NCI-H2107 treated with DMSO at 0.1 percent for 48 hours (cell line): ENCODE data around the gene RASIP1.
"Not testable (repeated sequence)": the region's sequence is repeated elsewhere in the genome, so short reads cannot be mapped to it uniquely, and the experiment has no call there.

Experiments used
- DNase-seq: peaks from one replicate; lab custom pipeline; 2025; ENCODE audit not compliant: unreplicated experiment; lab: John Stamatoyannopoulos, UW

The RASIP1 gene

DNA sequence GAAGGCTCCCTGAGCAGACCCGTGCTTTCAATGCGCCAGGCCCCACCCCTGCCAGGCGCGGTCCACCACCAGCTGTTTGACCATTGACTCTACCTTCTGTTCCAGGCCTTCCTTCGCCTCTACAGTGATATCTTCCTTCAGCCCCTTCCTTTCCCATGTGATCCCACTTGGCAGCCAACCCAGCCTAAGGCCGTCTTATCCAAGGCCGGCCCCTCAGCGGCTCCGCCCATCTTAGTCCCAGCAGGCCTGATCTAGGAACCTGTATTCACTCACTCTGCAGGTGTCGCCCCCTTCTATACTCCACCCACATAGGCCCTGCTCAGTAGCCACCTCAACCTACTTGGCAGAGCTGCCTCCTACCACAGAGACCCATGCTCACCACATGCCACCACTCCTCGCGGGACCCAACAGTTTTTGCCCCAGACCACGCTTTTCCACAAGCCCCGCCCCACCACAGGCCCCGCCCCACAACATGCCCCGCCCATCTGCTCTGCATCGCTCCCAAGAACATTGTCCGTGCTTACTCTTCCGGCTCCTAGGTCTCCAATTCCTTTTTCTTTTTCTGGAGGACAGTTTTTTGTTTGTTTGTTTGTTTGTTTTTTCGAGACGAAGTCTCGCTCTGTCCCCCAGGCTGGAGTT lies 2.9 kb downstream of the RASIP1 start:
- DNase-seq = no peak

DNA sequence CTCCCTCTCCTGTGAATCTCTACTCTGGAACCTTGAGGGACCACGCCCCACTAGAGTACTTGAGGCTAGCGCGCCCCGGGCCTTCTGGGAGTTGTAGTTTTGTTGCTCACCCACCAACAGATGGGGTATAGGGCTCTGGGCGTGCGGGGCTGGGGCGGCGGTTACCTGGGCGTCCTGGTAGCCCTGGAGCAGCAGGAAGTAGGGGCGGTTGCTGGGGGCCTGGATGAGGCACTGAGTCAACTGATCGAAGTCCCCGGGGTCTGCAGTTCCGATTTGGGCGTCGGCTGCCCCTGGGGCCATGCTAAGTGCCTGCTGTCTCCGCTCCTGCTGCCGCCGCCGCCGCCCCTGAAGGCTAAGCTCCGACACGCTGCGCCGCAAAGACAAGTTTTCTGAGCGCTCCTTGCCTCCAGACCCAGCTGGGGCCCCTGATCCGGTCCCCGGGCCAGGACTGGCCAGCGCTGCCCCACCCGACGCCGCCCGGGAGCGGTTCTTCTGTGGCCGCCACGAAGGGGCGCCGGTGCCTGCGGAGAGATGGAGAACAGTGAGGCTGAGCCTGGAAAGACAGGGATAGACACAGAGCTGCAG lies 5.3 kb downstream of the RASIP1 start:
- no peak for DNase-seq

DNA sequence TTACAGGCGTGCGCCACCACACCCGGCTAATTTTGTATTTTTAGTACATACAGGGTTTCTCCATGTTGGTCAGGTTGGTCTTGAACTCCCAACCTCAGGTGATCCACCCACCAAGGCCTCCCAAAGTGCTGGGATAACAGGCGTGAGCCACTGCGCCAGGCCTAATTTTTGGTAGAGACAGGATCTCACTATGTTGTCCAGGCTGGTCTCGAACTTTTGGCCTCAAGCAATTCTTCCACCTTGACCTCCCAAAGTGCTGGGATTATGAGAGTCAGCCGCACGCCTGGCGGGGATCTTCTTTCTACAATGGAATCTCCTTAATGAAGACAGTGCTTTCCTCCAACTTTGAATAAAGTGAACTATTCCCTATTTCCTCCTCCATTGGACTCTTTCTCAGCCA lies 5.8 kb downstream of the RASIP1 start:
- no peak for DNase-seq

DNA sequence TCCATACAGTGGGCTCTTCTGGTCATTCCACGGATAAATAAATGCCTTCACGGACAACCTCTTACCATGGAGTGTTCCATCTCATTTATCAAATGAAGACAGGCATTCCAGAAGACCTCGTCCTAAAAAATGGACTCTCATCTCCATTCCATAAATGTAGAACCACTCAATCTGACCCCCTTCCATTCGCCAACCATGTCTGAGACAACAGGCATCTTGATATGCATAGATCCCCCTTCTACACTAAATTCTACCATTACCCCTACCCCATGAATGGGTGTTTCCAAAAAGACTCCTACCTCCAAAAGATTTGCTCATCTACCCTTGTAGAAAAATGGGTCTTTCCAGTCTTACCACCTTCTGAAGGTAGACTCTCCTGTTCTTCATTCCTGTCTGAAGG lies 9.0 kb downstream of the RASIP1 start:
- no peak for DNase-seq

DNA sequence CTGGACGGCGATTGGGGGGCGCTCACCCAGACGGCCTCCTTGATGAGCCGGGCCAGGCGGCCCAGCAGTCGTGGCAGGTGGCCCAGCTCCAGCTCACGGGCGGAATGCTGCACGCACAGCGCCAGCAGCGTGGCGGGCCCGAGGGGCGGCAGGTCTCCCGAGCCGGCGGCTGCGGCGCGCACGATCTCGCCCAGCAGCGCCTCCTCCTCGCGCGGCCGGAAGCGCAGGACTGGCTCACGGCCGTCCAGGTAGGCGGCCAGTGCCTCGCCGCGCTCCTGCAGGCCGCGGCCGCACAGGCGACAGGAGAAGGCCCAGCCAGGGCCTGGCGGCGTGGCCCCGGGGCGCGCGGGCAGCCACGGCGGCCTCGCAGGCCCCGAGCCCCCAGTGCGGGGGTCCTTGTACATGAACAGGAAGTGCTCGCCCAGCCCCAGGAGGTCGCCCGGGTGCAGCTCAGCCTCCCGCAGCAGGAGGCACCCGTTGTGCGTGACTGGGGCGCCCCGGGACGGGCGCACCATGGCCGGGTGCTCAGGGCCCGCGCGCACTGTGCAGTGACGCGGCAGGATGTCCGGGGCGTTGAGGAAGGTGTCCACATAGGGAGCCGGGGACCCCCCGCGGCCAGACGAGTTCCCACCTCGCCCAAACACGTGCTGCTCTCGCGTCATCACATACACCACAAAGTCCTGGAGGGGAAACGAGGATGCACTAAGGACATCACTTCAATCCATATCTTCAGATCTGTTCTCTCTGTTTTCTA lies 11.3 kb downstream of the RASIP1 start:
- no peak for DNase-seq

DNA sequence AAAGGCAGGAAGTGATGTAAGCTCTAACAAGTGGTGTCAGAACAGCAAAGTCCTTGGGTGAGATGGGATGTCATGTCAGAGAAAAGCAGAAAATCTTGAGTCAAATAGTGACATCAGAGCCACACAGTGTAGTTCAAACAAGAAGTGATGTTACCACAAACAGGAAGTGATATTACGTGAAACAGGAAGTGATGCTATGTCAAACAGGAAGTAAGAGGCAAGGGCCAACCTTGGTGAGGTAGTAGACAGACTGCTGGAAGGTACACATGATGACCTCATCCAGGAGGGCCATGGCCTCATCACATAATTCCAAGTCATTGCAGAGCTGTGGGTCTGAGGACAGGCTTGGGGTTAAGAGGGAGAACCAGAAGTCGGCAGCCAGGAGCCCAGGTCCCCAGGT lies 13.9 kb downstream of the RASIP1 start:
- no peak for DNase-seq

DNA sequence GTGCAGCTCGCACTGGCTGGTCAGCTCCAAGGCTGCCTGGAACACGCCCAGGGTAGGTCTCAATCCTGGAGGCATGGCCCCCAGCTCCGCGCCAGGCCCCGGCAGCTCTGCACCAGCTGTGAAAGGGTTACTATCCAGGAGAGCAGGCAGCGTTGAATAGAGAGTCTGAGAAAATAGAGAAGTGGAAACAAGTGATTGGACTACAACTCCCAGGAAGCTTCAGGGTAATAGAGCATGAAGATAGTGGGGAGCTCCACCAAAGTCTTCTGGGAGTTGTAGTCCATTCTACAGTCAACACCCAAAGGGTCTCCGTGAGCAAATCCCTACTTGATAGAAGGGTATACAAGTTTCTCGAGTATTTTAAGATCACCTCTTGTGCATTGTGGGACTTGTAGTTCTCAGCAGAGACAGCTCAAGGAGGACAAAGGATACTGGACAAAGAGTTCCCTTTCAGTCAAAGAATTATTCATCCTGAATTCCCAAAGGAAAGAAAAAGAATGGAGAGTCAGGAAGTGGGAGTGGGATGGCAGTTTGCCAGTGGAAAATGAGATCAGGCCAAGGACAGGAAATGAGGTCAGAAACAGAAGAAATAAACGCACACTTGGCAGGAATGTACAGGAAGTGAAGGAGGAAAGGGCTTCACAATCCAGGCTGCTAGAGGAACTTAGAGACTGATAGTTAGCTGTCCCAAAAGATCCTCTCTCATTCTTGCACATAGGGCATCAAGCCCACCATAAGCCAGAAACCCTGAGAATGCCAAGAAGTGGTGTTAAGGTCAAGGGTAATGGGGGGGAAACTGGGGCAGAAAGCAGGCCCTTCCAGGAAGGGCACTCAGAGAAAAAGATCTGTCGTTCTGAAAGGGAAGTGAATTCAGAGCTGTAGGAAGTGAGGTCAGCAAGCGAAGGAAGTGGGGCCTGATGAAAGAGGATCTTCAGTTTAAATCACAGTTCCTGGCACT lies 15.3 kb downstream of the RASIP1 start:
- no peak for DNase-seq

DNA sequence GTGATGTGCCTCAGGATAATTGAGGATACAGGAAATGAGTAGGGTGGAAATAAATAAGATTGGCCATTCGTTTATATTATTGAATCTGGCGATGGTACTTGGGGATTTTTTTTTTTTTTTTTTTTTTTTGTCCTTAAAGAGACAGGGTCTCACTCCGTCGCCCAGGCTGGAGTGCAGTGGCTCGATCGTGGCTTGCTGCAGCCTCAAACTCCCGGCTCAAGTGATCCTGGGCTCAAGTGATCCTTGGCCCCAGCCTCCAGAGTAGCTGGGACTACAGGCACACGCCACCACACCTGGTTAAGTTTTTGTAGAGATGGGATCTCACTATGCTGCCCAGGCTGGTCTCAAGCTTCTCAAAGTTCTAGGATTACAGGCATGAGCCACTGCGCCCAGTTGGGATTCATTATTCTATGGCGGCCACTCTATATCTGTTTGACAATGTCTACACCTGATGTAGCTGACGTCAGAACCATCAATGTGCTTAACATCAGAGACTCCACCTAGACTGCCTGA lies 18.2 kb downstream of the RASIP1 start:
- DNase-seq = no peak

DNA sequence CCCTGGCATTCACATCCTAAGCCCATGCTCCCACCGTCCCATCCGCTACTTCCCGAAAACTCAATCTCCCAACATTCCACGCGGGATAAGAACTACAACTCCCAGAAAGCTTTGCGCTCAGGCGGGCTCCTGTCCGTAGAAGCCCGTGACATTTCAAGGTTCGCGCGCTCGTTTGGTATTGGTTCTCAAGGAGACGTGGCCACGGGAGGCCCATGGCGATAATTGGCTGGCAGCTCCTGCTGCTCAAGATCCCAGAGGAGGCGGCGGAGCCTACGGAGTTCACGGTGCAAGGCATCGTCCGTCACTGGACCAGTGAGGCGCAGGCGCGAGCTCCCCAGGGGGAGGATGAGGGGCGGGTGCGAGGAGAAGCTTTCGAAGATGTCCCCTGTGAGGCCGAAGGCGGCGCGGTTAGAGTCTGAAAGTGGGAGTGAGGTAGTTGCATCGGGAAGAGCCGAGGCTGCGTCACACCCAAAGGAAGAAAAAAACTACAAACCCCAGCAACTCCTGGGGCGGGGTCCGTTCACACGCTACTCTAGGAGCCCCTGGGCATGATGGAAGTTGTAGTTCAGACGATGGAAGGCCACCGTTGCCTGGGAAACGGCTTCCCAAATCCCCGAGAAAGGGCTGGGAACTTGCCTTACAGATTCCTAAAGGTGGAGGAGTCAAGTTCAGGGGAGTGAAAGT lies 19.7 kb downstream of the RASIP1 start:
- peak; percentile 98 for DNase-seq

DNA sequence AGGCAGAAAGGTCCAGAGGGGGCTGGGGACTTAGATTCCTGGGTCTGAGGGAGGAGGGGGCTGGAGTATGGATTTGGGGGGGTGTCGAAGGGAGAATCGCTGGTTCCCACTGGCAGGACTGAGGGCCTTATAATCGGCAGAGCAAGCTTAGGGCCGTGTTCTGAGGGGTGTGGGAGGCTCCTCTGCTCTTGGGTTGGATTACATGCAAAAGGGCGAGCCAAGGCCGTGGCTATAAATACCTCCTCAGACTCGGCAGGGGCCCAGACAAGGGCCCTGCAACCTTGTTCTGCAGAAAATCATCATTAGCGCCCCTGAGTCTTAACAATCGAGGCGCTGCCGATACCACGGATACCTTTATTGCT lies 20.2 kb downstream of the RASIP1 start:
- no peak for DNase-seq

DNA sequence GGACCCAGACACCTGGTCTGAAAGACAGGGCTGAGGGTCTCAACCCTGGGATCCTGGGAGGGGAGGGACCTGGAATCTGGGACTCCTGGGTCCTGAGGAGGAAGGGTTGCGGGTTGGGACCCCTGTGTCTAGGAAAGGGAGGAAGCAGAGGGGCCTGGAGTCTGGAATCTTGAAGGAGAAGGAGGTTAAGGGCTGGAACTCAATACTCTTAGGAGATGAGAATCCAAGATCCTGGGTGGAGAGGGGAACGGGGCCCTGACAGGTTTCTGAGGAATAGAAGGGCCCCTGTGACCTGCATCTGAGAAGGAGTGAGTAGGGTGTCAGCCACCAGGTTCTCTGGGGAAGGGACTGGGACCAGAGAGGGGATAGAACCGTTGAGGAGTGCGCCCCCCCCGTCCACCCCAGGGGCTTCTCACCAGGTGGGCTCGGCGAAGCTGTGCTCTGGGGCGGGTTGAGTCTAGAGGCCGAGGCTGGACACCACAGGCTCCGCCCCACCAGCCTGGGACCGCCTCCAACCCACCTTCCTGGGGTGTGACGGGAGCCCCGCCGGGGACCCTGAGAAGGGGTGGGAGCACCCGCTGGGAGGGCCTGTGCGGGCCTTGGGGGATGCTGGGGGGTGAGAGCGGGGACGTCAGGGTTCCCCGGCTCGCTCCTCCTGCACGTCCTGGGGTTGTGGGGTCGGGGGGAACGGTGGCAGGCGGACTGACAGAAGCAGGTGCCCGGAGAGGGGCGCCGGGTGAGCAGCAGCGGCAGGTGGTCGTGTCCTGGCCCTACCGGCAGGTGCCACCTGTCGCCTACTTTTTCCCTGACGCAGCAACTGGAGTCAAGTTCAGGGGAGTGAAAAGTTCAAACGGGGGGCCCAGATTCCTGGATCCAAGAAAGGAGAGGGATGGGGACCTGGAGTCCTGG lies 20.9 kb downstream of the RASIP1 start, which contains the start of gene MAMSTR:
Gene MAMSTR (minus strand): TSS at position 463 of the 909 bp plus-strand sequence. CDS start 694 bp downstream, outside the sequence.
- peak; percentile 29 for DNase-seq

DNA sequence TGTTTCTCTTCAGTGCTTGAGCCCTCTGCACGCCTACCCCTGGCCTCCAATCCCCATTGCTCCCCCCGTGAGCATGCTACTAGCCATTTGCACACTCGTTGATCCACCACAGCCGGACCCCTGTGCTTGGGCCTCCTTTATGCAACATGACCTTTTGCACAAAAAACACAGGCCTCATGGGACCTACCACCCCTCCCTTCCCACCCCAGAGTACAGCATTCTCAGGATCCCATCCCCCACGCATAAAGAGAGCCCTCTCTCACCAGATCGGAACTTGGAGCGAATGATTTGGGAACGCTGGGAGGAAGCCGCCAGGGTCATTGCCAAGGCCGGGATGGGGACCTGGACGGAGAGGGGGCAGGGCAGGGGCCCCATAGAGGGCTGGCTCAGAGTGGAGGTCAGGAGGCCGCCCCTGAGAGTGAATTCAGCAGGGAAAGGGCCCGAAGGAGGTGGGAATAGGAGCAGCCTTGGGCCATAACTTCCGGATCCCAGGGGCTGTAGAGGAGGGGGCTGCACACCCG lies 21.6 kb downstream of the RASIP1 start:
- DNase-seq = no peak

DNA sequence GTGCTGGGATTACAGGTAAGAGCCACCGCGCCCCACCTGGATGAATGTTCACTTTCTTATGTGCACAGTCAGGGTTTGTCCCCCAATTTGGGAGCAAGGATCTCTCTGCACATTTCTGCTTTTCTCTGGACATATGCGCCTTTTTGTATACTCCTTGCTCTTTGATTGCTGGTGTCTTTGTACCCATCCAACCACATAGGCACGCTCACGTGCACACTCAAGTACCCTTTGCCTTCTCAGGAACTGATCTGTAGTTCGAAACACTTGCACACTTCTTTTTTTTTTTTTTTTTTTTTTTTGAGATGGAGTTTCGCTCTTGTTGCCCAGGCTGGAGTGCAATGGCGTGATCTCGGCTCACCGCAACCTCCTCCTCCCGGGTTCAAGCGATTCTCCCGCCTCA lies 22.3 kb downstream of the RASIP1 start:
- not testable (repeated sequence) for DNase-seq

DNA sequence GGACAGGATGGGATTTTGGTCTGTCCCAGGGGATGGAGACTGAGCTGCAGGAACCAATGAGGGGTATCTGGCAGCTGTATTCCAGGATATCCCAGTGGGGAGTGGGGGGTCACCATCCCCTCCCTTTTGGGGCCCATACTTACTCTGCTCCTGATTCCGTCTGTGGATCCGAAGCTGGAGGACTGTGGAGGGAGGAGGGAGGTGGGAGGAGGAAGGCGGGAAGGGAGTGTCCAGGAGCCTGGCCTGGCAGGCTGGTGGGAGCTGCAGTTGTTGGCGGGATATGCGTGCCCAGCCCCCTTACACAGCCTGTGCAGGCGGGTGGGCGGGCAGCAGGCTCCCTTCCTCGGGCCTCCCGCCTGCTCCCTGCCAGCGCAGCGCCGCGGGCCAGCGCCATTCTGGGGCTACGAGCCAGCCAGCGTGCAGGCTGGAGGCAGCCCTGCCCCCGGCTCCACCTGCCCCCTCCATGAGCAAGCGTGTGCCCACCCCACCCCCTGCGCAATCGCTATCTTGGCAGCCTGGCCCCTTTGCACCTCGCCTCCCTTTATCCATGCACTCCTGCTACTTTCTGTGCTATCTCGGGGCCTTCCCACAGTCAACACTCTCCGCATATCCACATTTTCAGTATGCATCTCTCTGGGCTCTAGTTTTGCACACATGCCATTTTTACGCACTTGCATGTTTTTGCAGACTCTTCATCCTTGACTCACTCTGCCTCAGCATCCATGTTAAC lies 23.7 kb downstream of the RASIP1 start:
- no peak for DNase-seq

DNA sequence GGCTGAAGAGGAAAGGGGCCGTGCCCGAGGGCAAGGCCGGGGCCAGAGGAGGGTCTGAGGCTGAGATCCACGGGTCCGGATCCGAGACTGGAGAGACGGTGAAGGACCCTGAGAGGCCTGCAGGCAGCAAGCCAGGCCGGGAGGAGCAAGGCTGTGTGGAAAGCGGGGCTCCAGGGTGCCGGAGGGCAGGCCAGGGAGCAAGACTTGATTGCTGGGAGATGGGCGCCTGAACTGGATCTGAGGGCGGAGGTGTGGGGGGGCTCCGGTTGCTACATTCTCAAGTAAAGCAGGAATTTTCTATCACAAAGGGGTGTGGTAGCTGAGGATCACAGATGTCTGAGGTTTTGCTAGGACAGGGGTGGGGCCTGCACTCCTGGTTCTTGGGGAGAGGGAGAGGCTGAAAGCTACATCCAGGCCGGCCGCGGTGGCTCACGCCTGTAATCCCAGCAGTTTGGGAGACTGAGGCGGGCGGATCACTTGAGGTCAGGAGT lies 24.7 kb downstream of the RASIP1 start:
- no peak for DNase-seq

DNA sequence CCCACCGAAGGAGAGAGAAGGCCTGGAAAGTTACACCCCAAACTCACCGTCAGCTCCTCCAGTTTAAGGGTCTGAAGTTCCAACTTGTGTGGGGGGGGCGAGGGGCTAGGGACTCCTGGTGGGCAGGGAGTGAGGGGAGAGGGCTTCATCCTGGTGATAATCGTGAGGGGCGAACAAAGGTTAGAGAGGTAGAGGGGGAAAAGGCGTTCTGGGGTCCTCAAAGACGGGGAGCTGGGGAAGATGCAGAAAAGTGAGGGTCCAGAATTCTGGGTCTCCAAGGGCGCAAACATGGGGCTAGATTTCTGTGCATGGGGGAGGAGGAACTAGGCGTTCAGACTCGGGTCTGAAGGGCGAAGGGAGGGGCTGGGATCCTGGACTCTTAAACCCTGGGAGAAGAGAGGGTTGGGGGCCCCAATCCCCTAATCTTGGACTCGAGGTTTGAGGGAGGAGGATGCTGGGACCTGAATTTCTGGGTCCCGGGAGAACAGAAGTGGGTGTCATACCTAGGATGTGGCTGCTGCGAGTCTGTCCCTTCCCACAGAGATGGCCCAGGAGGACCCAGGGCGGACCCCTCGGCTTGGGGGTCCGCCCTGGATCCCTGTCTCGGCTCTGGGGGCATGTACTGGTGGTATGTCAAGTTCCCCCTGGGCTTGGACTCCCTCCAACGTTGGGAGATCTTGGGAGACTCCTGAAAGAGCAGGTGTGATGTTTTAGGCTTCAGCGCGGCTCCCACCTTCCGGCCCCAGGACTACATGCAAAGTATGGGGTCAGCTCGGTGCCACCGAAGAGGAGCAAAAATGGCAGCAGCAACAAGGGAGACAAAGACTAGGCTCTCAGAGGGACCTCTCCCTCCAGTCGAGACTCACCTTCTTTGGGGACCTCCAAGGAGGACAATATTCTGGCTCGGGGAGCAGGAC lies 25.4 kb downstream of the RASIP1 start:
- DNase-seq = no peak
